DOHH2 (cell line): ENCODE results near the gene KYAT1.
A peak's percentile ranks its signal among the peaks of the same experiment; 100 is the strongest.

Experiments
- H3F3A ChIP-seq: fragments of 200-600 bp; sonication (generic), shearing (Covaris generic); 2 replicates; pipeline ENCODE4 v1.6.0; 2016; ENCODE audit warnings: antibody characterized with exemption, mild to moderate bottlenecking; ENCODE audit not compliant: control insufficient read depth, insufficient read depth
- H3K27ac ChIP-seq: fragments of 200-600 bp; sonication (generic); 2 replicates; pipeline ENCODE4 v1.5.1; 2014; ENCODE audit warnings: low read depth, mild to moderate bottlenecking, low read length, moderate library complexity
- H3K27me3 ChIP-seq: fragments of 200-600 bp; sonication (generic); 2 replicates; pipeline ENCODE4 v1.6.1; 2014; ENCODE audit warnings: mild to moderate bottlenecking, low read length, mixed read lengths; ENCODE audit not compliant: control insufficient read depth
- H3K36me3 ChIP-seq: fragments of 200-600 bp; sonication (generic); 2 replicates; pipeline ENCODE4 v1.6.1; 2014; ENCODE audit warnings: mild to moderate bottlenecking, low read length, moderate library complexity, mixed read lengths; ENCODE audit not compliant: control insufficient read depth
- H3K4me1 ChIP-seq: fragments of 200-600 bp; sonication (generic); 2 replicates; pipeline ENCODE4 v1.6.1; 2014; ENCODE audit warnings: mild to moderate bottlenecking, low read length, mixed read lengths; ENCODE audit not compliant: control insufficient read depth
- H3K4me2 ChIP-seq: fragments of 200-600 bp; sonication (generic); 2 replicates; pipeline ENCODE4 v1.6.0; 2014; ENCODE audit warnings: mild to moderate bottlenecking, low read length, moderate library complexity
- H3K4me3 ChIP-seq: fragments of 200-600 bp; sonication (generic); 2 replicates; pipeline ENCODE4 v1.5.1; 2014; ENCODE audit warnings: mild to moderate bottlenecking, low read length, mixed read lengths
- H3K79me2 ChIP-seq: fragments of 200-600 bp; sonication (generic); 2 replicates; pipeline ENCODE4 v1.6.1; 2014; ENCODE audit warnings: mild to moderate bottlenecking, low read length, mixed read lengths; ENCODE audit not compliant: control insufficient read depth
- H3K9me2 ChIP-seq: fragments of 200-600 bp; sonication (generic); replicated peaks from 2 replicates; pipeline ENCODE4 v1.6.1; 2014; ENCODE audit warnings: mild to moderate bottlenecking, low read length, mixed read lengths; ENCODE audit not compliant: control insufficient read depth
- H3K9me3 ChIP-seq: fragments of 200-600 bp; sonication (generic); 2 replicates; pipeline ENCODE4 v1.6.1; 2014; ENCODE audit warnings: antibody characterized with exemption, low read length, mixed read lengths; ENCODE audit not compliant: control insufficient read depth, insufficient read depth
- H4K20me1 ChIP-seq: fragments of 200-600 bp; sonication (generic); 2 replicates; pipeline ENCODE4 v1.6.0; 2014; ENCODE audit warnings: low read depth, mild to moderate bottlenecking, antibody characterized with exemption, low read length, moderate library complexity; ENCODE audit not compliant: control insufficient read depth, insufficient read depth
- CTCF ChIP-seq: fragments of 200-600 bp; sonication (generic); IDR thresholded peaks from one replicate; pipeline ENCODE4 v1.5.1; 2014; ENCODE audit warnings: antibody characterized with exemption, mild to moderate bottlenecking, low read depth, low read length; ENCODE audit not compliant: poor library complexity, severe bottlenecking
- EZH2phosphoT487 ChIP-seq: fragments of 200-600 bp; sonication (generic); IDR thresholded peaks from 2 replicates; pipeline ENCODE4 v1.6.1; 2017; ENCODE audit warnings: borderline replicate concordance, mild to moderate bottlenecking, antibody characterized with exemption, low read length, moderate library complexity, mixed read lengths

KYAT1 gene

DNA sequence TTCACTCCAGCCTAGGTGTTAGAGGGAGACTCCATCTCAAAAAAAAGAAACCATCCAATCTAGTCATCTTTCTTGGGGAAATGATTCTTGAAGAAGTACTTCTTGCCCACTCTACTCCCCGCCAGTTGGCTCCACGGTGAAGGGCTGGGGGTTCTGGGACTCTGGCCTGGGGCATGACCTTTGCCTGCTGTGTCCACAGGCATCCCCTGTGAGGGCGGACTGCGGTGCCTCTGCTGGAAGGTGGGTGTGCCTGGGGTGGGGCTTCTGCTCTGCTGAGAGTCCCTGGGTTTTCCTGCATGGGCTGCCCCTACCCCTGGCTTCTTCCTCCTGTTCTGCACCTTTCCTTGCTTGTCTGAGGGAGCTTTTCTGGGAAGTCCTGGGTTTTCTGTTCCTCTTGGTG is 91.2 kb downstream of the KYAT1 start:
- H3K4me3 ChIP-seq, result no peak overlapping the region
- TF ChIP-seq CTCF, result no peak
- no peak for TF ChIP-seq EZH2phosphoT487
- H3F3A ChIP-seq, result peaks cover 4% of the 10 kb centered on the region; the same call in 1 of the 2 replicates
- no peaks in the 10 kb centered on the region for H3K9me3 ChIP-seq
- no peak overlapping the region for H3K4me2 ChIP-seq
- peaks cover 56% of the 10 kb centered on the region for H3K36me3 ChIP-seq
- no peaks in the 10 kb centered on the region for H3K9me2 ChIP-seq
- no peaks in the 10 kb centered on the region for H4K20me1 ChIP-seq
- no peaks in the 10 kb centered on the region for H3K27me3 ChIP-seq
- peaks cover 22% of the 10 kb centered on the region for H3K79me2 ChIP-seq
- H3K4me1 ChIP-seq, result peaks cover 18% of the 10 kb centered on the region
- no peak overlapping the region for H3K27ac ChIP-seq

- H3K9me2 ChIP-seq, result no peaks in the 10 kb centered on the region
- TF ChIP-seq EZH2phosphoT487, result no peak
- TF ChIP-seq CTCF, result no peak
Measured at GRCh38 chr9:128788445-128788844, 93.3 kb downstream of the KYAT1 start.

GRCh38 chr9:128787659-128788058 is 94.1 kb downstream of the KYAT1 start:
- Histone ChIP-seq H3K9me2 (no peaks in the 10 kb centered on the region), H3K79me2 (peaks cover 22% of the 10 kb centered on the region), H3K36me3 (peaks cover 33% of the 10 kb centered on the region), H3K4me1 (peaks cover 33% of the 10 kb centered on the region), H3K9me3 (no peaks in the 10 kb centered on the region), H4K20me1 (no peaks in the 10 kb centered on the region), H3F3A (peaks cover 10% of the 10 kb centered on the region), H3K27me3 (no peaks in the 10 kb centered on the region), H3K4me2 (peak overlapping the region; percentile 86), H3K4me3 (peak overlapping the region; percentile 85), H3K27ac (peak overlapping the region; percentile 29; the same call in 1 of the 2 replicates)
- no peak for TF ChIP-seq CTCF
- no peak for TF ChIP-seq EZH2phosphoT487

More at GRCh38 chr9:128788445-128788844, 93.3 kb downstream of the KYAT1 start:
- H3K36me3 ChIP-seq, result peaks cover 41% of the 10 kb centered on the region
- no peak overlapping the region for H3K27ac ChIP-seq
- H3F3A ChIP-seq, result peaks cover 7% of the 10 kb centered on the region
- no peaks in the 10 kb centered on the region for H3K9me3 ChIP-seq
- peaks cover 25% of the 10 kb centered on the region for H3K4me1 ChIP-seq
- peak overlapping the region; percentile 85 for H3K4me3 ChIP-seq
- H4K20me1 ChIP-seq, result no peaks in the 10 kb centered on the region
- peak overlapping the region; percentile 86 for H3K4me2 ChIP-seq
- peaks cover 22% of the 10 kb centered on the region for H3K79me2 ChIP-seq
- H3K27me3 ChIP-seq, result no peaks in the 10 kb centered on the region
